KMS-11 (cell line): ENCODE results near the gene LBR.

ENCODE experiments used
- H2AFZ ChIP-seq: fragments of 200-600 bp; sonication (generic); 2 replicates; pipeline ENCODE4 v1.6.1; 2016; ENCODE audit warnings: antibody characterized with exemption, mixed run types, low read depth
- H3K27ac ChIP-seq: fragments of 200-600 bp; sonication (generic); 2 replicates; pipeline ENCODE4 v1.6.1; 2016; ENCODE audit warnings: mild to moderate bottlenecking, mixed run types
- H3K27me3 ChIP-seq: fragments of 200-600 bp; sonication (generic); 2 replicates; pipeline ENCODE4 v1.6.1; 2017; ENCODE audit warnings: mild to moderate bottlenecking, low read depth, mixed run types, moderate library complexity; ENCODE audit not compliant: insufficient read depth
- H3K36me3 ChIP-seq: fragments of 200-600 bp; sonication (generic); 2 replicates; pipeline ENCODE4 v1.6.1; 2017; ENCODE audit warnings: mild to moderate bottlenecking, mixed run types; ENCODE audit not compliant: insufficient read depth
- H3K4me1 ChIP-seq: fragments of 200-600 bp; sonication (generic); 2 replicates; pipeline ENCODE4 v1.6.1; 2016; ENCODE audit warnings: mild to moderate bottlenecking, low read depth, mixed run types; ENCODE audit not compliant: poor library complexity, severe bottlenecking
- H3K4me2 ChIP-seq: fragments of 200-600 bp; sonication (generic); 2 replicates; pipeline ENCODE4 v1.7.0; 2016; ENCODE audit warnings: mild to moderate bottlenecking, mixed run types
- H3K4me3 ChIP-seq: fragments of 200-600 bp; sonication (generic); IDR thresholded peaks from 2 replicates; pipeline ENCODE4 v1.6.1; 2017; ENCODE audit warnings: low read depth, low read length, mixed read lengths; ENCODE audit not compliant: insufficient read depth
- H3K79me2 ChIP-seq: fragments of 200-600 bp; sonication (generic); 2 replicates; pipeline ENCODE4 v1.6.1; 2016; ENCODE audit warnings: low read depth, mixed run types; ENCODE audit not compliant: insufficient read depth
- H3K9ac ChIP-seq: fragments of 200-600 bp; sonication (generic); 2 replicates; pipeline ENCODE4 v1.6.1; 2016; ENCODE audit warnings: mild to moderate bottlenecking, mixed run types
- H4K20me1 ChIP-seq: fragments of 200-600 bp; sonication (generic); 2 replicates; pipeline ENCODE4 v1.6.1; 2016; ENCODE audit warnings: mild to moderate bottlenecking, mixed run types; ENCODE audit not compliant: insufficient read depth
- CTCF ChIP-seq: fragments of 200-600 bp; sonication (generic); conservative IDR thresholded peaks from 2 replicates; pipeline ENCODE4 v1.6.1; 2017; ENCODE audit warnings: low read depth, mild to moderate bottlenecking, antibody characterized with exemption, low read length, moderate library complexity, mixed read lengths

LBR gene

GRCh38 chr1:225451840-225452515 lies 24.1 kb upstream of the LBR start:
- Histone ChIP-seq H3K9ac (no peak overlapping the region), H2AFZ (no peak overlapping the region), H3K4me3 (no peak overlapping the region), H3K27me3 (no peaks in the 10 kb centered on the region), H3K4me1 (no peaks in the 10 kb centered on the region), H3K4me2 (no peak overlapping the region), H4K20me1 (no peaks in the 10 kb centered on the region), H3K79me2 (no peaks in the 10 kb centered on the region), H3K27ac (no peak overlapping the region), H3K36me3 (no peaks in the 10 kb centered on the region)
- TF ChIP-seq CTCF = no peak

GRCh38 chr1:225451340-225451739 lies 23.5 kb upstream of the LBR start:
- no peak overlapping the region for H3K9ac ChIP-seq
- H3K4me2 ChIP-seq = no peak overlapping the region
- no peak overlapping the region for H3K27ac ChIP-seq
- H4K20me1 ChIP-seq = no peaks in the 10 kb centered on the region
- H3K79me2 ChIP-seq = no peaks in the 10 kb centered on the region
- no peaks in the 10 kb centered on the region for H3K27me3 ChIP-seq
- no peaks in the 10 kb centered on the region for H3K36me3 ChIP-seq
- H2AFZ ChIP-seq = no peak overlapping the region
- no peak for TF ChIP-seq CTCF
- no peak overlapping the region for H3K4me3 ChIP-seq
- no peaks in the 10 kb centered on the region for H3K4me1 ChIP-seq

GRCh38 chr1:225450491-225451191 lies 22.8 kb upstream of the LBR start:
- no peaks in the 10 kb centered on the region for H3K4me1 ChIP-seq
- H3K79me2 ChIP-seq = no peaks in the 10 kb centered on the region
- no peaks in the 10 kb centered on the region for H3K27me3 ChIP-seq
- H3K27ac ChIP-seq = no peak overlapping the region
- H3K36me3 ChIP-seq = no peaks in the 10 kb centered on the region
- no peak overlapping the region for H2AFZ ChIP-seq
- H3K9ac ChIP-seq = no peak overlapping the region
- H4K20me1 ChIP-seq = no peaks in the 10 kb centered on the region
- no peak overlapping the region for H3K4me3 ChIP-seq
- H3K4me2 ChIP-seq = no peak overlapping the region
- TF ChIP-seq CTCF = no peak

GRCh38 chr1:225449774-225450173 lies 21.9 kb upstream of the LBR start:
- no peaks in the 10 kb centered on the region for H3K36me3 ChIP-seq
- H3K4me2 ChIP-seq = no peak overlapping the region
- peaks cover 7% of the 10 kb centered on the region for H3K4me1 ChIP-seq
- no peak overlapping the region for H3K4me3 ChIP-seq
- no peak overlapping the region for H2AFZ ChIP-seq
- no peaks in the 10 kb centered on the region for H4K20me1 ChIP-seq
- H3K9ac ChIP-seq = no peak overlapping the region
- no peaks in the 10 kb centered on the region for H3K27me3 ChIP-seq
- H3K79me2 ChIP-seq = no peaks in the 10 kb centered on the region
- no peak overlapping the region for H3K27ac ChIP-seq
- no peak for TF ChIP-seq CTCF
